Suprapubic skin (tissue), 4 donors: Measurements from ENCODE around the gene ESD. TPM values are rescaled to one million over a fixed set of nuclear protein-coding genes. Genes with fewer than 3 reads are reported as not detected.

ENCODE experiments used
- DNase-seq, 2 donors: peaks; one replicate each; pipeline ENCODE4 v3.0.0-alpha.2; 2019; ENCODE audit warnings: low spot score in 2 of 2
- H3K27ac ChIP-seq: fragments of 200-600 bp; sonication (generic); one replicate; pipeline ENCODE4 v1.5.1; 2019
- H3K27me3 ChIP-seq: fragments of 200-600 bp; sonication (generic); one replicate; pipeline ENCODE4 v1.5.1; 2019
- H3K36me3 ChIP-seq: fragments of 200-600 bp; sonication (generic); one replicate; pipeline ENCODE4 v1.5.1; 2019
- H3K4me1 ChIP-seq: fragments of 200-600 bp; sonication (generic); one replicate; pipeline ENCODE4 v1.5.1; 2019
- H3K4me3 ChIP-seq: fragments of 200-600 bp; sonication (generic); one replicate; pipeline ENCODE4 v1.5.1; 2019; ENCODE audit warnings: mild to moderate bottlenecking
- H3K9me3 ChIP-seq: fragments of 200-600 bp; sonication (generic); one replicate; pipeline ENCODE4 v1.5.1; 2019
- EP300 ChIP-seq: sonication (generic); formaldehyde crosslinking; IDR thresholded peaks from one replicate; pipeline ENCODE4 v1.6.1; 2017; ENCODE audit warnings: antibody characterized with exemption
- POLR2A ChIP-seq, 2 donors: fragments of 450-650 bp; IDR thresholded peaks; one replicate each; pipeline ENCODE4 v1.6.1; 2017; ENCODE audit warnings: antibody characterized with exemption in 2 of 2, mild to moderate bottlenecking in 2 of 2, moderate library complexity in 2 of 2
- POLR2AphosphoS5 ChIP-seq, 3 donors: sonication (generic); formaldehyde crosslinking; IDR thresholded peaks; one replicate each; pipeline ENCODE4 v1.6.1; 2017; ENCODE audit warnings: antibody characterized with exemption in 3 of 3
- WGBS: methylation state at CpG from one replicate; pipeline ENCODE4 v1.1.5; 2018; 5-methylcytosine and 5-hydroxymethylcytosine counted together
- total RNA-seq, 4 donors: library from RNA; depleted of rRNA; stranded (reverse); fragments of >200 nt; gene quantifications; one replicate each; pipeline ENCODE4 v1.1.0, GENCODE V29; 2016
- TF ChIP-seq, protein P1 (sequence below), 2 donors: fragments of 200-600 bp in 1 of 2; fragments of 450-650 bp in 1 of 2; sonication (generic) in 1 of 2; IDR thresholded peaks; one replicate each; pipeline ENCODE4 v1.5.1; 2016 to 2019; ENCODE audit warnings: antibody characterized with exemption in 2 of 2, mild to moderate bottlenecking in 1 of 2, moderate library complexity in 1 of 2

The ESD gene
- total RNA-seq, 4 donors from 2014 or later, result 77.7 to 83.0 (median 82.2) TPM

DNA sequence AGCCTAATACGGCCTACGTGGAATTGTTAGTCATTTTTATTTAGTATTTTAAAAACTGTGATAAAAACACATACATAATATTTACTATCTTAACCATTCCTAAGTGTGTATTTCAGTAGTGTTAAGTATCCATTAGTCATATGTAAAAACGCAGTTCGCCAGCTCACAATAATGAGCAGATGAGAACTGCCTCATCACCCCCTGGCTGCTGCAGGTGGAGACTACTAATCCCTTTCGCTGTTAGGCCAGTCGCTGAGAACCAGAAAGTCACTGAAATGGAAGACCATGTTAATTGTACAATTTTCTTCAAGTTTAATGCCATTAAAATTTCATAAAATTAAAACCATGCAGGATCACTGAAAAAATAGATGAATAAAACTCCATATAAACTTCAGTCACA, 1.6 kb downstream of the ESD start:
- no peaks in the 10 kb centered on the region for H3K27me3 ChIP-seq
- peak overlapping the region; percentile 88 for H3K4me3 ChIP-seq
- no peaks in the 10 kb centered on the region for H3K9me3 ChIP-seq
- peaks cover 12% of the 10 kb centered on the region for H3K36me3 ChIP-seq
- H3K27ac ChIP-seq, result no peak overlapping the region
- H3K4me1 ChIP-seq, result peaks cover 40% of the 10 kb centered on the region
- no peak for TF ChIP-seq POLR2AphosphoS5 (IDR thresholded peaks at IDR 0.05)
- TF ChIP-seq, protein P1, sequence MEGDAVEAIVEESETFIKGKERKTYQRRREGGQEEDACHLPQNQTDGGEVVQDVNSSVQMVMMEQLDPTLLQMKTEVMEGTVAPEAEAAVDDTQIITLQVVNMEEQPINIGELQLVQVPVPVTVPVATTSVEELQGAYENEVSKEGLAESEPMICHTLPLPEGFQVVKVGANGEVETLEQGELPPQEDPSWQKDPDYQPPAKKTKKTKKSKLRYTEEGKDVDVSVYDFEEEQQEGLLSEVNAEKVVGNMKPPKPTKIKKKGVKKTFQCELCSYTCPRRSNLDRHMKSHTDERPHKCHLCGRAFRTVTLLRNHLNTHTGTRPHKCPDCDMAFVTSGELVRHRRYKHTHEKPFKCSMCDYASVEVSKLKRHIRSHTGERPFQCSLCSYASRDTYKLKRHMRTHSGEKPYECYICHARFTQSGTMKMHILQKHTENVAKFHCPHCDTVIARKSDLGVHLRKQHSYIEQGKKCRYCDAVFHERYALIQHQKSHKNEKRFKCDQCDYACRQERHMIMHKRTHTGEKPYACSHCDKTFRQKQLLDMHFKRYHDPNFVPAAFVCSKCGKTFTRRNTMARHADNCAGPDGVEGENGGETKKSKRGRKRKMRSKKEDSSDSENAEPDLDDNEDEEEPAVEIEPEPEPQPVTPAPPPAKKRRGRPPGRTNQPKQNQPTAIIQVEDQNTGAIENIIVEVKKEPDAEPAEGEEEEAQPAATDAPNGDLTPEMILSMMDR (IDR thresholded peaks at IDR 0.05), result no peak
- no peak for TF ChIP-seq EP300
- TF ChIP-seq POLR2A (IDR thresholded peaks at IDR 0.05), result no peak
- 84% methylated on average over 6 of the region's 6 CpGs for WGBS
- no peak for DNase-seq

DNA sequence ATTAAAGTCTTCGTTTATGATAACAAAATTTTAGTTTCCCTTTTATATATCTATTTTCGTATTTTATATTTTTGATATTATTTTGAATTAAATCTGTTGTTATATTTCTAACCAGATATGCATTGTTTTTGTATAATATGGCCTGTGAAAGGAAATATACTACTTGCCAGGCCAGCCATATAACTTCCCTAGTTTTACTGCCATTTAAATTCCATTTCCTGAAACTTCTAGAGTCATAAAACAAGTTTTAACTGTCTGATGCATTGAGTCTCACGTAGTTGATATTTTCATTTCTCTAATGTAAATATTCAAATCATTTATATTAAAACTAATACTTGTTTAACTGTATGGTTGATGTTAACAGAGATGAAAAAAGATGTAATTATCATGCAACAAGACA, 13.5 kb downstream of the ESD start:
- H3K27ac ChIP-seq, result no peak overlapping the region
- 92% methylated on average over 3 of the region's 3 CpGs for WGBS
- DNase-seq, result no peak
- peaks cover 71% of the 10 kb centered on the region for H3K36me3 ChIP-seq
- H3K9me3 ChIP-seq, result no peaks in the 10 kb centered on the region
- no peaks in the 10 kb centered on the region for H3K27me3 ChIP-seq
- no peak overlapping the region for H3K4me3 ChIP-seq
- no peak for TF ChIP-seq POLR2A (IDR thresholded peaks at IDR 0.05)
- no peak for TF ChIP-seq POLR2AphosphoS5 (IDR thresholded peaks at IDR 0.05)
- TF ChIP-seq, protein P1 (IDR thresholded peaks at IDR 0.05), result no peak
- TF ChIP-seq EP300, result no peak
- H3K4me1 ChIP-seq, result no peaks in the 10 kb centered on the region

DNA sequence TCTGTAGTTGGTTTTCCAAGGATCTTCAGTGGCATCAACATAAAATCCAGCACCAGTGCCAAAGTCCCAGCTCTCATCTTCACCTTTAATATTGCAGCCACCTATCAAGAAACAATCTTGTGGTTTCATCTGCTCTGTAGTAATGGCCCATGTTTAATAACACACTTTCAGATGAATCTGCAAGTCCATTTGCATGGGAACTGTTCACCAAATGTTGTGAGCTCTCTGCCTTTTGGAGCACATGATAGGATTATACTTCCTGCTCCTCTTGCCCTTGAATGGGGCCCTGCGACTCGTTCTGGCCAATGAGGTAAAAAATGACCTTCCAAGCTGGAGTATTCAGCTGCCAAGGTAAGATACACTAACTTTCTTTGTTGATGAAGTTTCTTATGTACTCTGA, 14.3 kb downstream of the ESD start:
- Histone ChIP-seq H3K4me3 (no peak overlapping the region), H3K27ac (no peak overlapping the region), H3K4me1 (no peaks in the 10 kb centered on the region), H3K27me3 (no peaks in the 10 kb centered on the region), H3K9me3 (no peaks in the 10 kb centered on the region), H3K36me3 (peaks cover 73% of the 10 kb centered on the region)
- DNase-seq, result no peak
- no peak for TF ChIP-seq EP300
- TF ChIP-seq POLR2A (IDR thresholded peaks at IDR 0.05), result no peak
- no peak for TF ChIP-seq POLR2AphosphoS5 (IDR thresholded peaks at IDR 0.05)
- TF ChIP-seq, protein P1 (IDR thresholded peaks at IDR 0.05), result no peak
- 82% methylated on average over 2 of the region's 2 CpGs for WGBS

DNA sequence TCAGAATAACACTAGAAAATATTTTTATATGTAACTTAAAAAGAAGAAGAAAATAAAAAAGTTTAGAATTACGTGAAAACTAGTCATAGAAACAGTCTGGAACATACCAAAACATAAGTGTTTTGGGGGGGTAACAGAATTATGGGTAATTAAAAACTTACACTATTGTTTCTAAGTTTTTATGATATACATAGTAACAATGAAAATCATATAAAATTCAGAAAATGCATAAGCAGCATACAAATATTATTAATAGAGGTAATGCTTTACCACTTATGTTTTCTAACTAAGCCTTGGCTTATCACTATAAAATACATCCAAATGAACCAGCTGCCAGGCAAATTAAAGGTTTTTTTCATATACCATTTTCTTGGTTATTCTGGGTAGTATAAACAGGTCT, 14.9 kb downstream of the ESD start:
- H3K9me3 ChIP-seq, result no peaks in the 10 kb centered on the region
- H3K4me3 ChIP-seq, result no peak overlapping the region
- 89% methylated on average over 1 of the region's 1 CpG for WGBS
- H3K36me3 ChIP-seq, result peaks cover 77% of the 10 kb centered on the region
- no peaks in the 10 kb centered on the region for H3K27me3 ChIP-seq
- TF ChIP-seq EP300 (no peak), POLR2AphosphoS5 (IDR thresholded peaks at IDR 0.05) (no peak), POLR2A (IDR thresholded peaks at IDR 0.05) (no peak)
- TF ChIP-seq, protein P1 (IDR thresholded peaks at IDR 0.05), result no peak
- no peak overlapping the region for H3K27ac ChIP-seq
- H3K4me1 ChIP-seq, result no peaks in the 10 kb centered on the region
- DNase-seq, result no peak

DNA sequence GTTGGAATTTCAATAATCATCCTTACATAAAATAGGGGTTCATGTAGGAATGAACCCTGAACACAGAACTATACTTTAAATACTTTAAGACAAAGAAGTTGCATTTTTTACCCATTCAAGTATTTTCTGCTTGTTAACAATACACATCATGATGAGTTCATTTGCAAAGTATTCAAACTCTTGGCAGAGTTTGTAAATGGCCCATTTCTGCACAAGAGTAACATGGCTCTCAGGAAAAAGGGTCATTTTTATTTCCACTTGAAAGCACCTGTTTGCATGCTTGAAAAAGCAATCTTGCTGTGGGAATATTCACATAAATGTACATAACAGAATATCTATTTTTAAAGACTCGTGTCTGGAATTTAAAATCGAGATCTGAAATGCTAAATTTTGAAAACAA, 18.1 kb downstream of the ESD start:
- Histone ChIP-seq H3K4me3 (no peak overlapping the region), H3K27me3 (no peaks in the 10 kb centered on the region), H3K9me3 (no peaks in the 10 kb centered on the region), H3K27ac (no peak overlapping the region), H3K4me1 (no peaks in the 10 kb centered on the region), H3K36me3 (peaks cover 72% of the 10 kb centered on the region)
- DNase-seq, result no peak
- 85% methylated on average over 2 of the region's 2 CpGs for WGBS
- no peak for TF ChIP-seq POLR2A (IDR thresholded peaks at IDR 0.05)
- TF ChIP-seq EP300, result no peak
- TF ChIP-seq POLR2AphosphoS5 (IDR thresholded peaks at IDR 0.05), result no peak
- TF ChIP-seq, protein P1 (IDR thresholded peaks at IDR 0.05), result no peak
